ENCODE data around the gene CEPT1. TPM values are rescaled to one million over a fixed set of nuclear protein-coding genes. Genes with fewer than 3 reads are reported as not detected.

The CEPT1 gene
- total and polyA plus RNA-seq, 7 donors = 6.7 to 13.7 (median 10.0) TPM

DNA sequence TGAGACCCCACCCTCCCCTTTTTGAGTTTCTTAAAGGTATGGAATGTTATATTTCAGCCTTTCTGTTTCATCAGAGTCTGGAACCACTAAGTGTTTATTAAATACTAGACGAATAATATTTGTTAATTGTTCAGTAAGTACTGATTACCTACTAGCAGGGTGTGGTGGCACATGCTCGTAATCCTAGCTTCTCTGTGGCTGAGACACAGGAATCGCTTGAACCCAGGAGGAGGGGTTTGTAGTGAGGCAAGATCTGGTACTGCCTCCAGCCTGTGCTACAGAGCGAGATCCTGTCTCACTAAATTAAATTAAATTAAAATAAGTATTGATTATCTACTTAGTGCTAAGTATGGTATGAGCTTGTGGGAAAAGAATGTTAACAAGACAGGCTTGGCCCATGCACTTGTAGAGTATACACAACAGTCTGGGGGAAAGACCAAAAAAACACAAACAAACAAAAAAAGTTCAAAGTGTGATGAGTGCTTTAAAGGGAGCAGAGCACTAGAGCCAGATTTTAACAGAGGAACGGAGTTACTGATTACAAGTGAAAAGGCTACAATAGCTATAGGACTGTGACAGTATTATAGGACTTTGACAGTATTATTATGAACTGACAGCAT is 2.4 kb downstream of the CEPT1 start:
- intact Hi-C loops (cut with DNase I) = loop anchor here (5.0 to 10.0 kb wide), 2 partner anchors 302 to 305 kb away; partner anchors contain the start of genes ATP5PB (in 2 of the 2) and WDR77 (in 2 of the 2)
- 70 to 83% (median 71%) methylated on average over 5 of the region's 5 CpGs for WGBS, 3 donors
- no peak for TF ChIP-seq CTCF (IDR thresholded peaks at IDR 0.05)
- Histone ChIP-seq H3K27ac (no peak overlapping the region), H3K4me3 (peak overlapping the region; percentile 96), H3K4me1 (peaks cover 40% of the 10 kb centered on the region), H3K27me3 (ENCODE audit: insufficient read depth in 3 of 3, low read length in 2 of 3) (no peaks in the 10 kb centered on the region), H3K9me3 (no peaks in the 10 kb centered on the region), H3K36me3 (ENCODE audit: insufficient read depth in 1 of 2, low read depth in 1 of 2) (peaks cover 0 to 12% of the 10 kb centered on the region in 2 donors)
- no peak for DNase-seq
- ATAC-seq = no peak

- Histone ChIP-seq H3K36me3 (ENCODE audit: insufficient read depth in 1 of 2, low read depth in 1 of 2) (peaks cover 0 to 30% of the 10 kb centered on the region in 2 donors), H3K27me3 (ENCODE audit: insufficient read depth in 3 of 3, low read length in 2 of 3) (no peaks in the 10 kb centered on the region), H3K4me1 (peaks cover 30% of the 10 kb centered on the region), H3K4me3 (no peak overlapping the region), H3K27ac (no peak overlapping the region), H3K9me3 (no peaks in the 10 kb centered on the region)
- intact Hi-C loops (cut with DNase I) = loop anchor here in 1 of 2 donors (10.0 kb wide), 1 partner anchor 299 kb away; the partner anchor contains the start of genes ATP5PB and WDR77
- WGBS, 3 donors = 92 to 97% (median 92%) methylated on average over 2 of the region's 2 CpGs
- DNase-seq (no peak), ATAC-seq (no peak)
- TF ChIP-seq CTCF (IDR thresholded peaks at IDR 0.05) = no peak
Measured at GRCh38 chr1:111145542-111145941, 5.5 kb downstream of the CEPT1 start.

- no peak for TF ChIP-seq CTCF (IDR thresholded peaks at IDR 0.05)
- ATAC-seq (no peak), DNase-seq (no peak)
- Histone ChIP-seq H3K27me3 (ENCODE audit: insufficient read depth in 3 of 3, low read length in 2 of 3) (no peaks in the 10 kb centered on the region), H3K36me3 (ENCODE audit: insufficient read depth in 1 of 2, low read depth in 1 of 2) (peaks cover 1 to 37% of the 10 kb centered on the region in 2 donors), H3K4me3 (no peak overlapping the region), H3K27ac (no peak overlapping the region), H3K4me1 (peaks cover 28% of the 10 kb centered on the region), H3K9me3 (no peaks in the 10 kb centered on the region)
- intact Hi-C loops (cut with DNase I) = loop anchor here in 1 of 2 donors (10.0 kb wide), 1 partner anchor 299 kb away; the partner anchor contains the start of genes ATP5PB and WDR77
Measured at GRCh38 chr1:111145963-111146768, 6.1 kb downstream of the CEPT1 start.

DNA sequence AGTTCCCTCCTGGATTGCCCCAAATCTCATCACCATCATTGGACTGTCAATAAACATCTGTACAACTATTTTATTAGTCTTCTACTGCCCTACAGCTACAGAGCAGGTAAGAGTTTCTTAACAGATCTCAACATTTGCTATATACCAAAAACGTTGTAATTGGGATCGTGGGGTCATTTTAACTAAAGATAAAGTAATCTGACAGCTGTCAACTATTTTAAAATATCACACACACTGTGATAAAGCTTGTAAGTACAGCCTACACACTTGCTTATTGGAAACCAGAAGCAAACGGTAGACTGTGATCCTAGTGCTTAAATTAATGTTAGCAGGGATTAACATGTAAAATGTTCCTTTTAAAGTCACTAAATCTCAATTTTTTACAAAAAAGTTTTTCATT is 7.9 kb downstream of the CEPT1 start:
- Histone ChIP-seq H3K4me3 (no peak overlapping the region), H3K4me1 (peaks cover 12% of the 10 kb centered on the region), H3K27ac (no peak overlapping the region), H3K36me3 (ENCODE audit: insufficient read depth in 1 of 2, low read depth in 1 of 2) (peaks cover 3 to 53% of the 10 kb centered on the region in 2 donors), H3K27me3 (ENCODE audit: insufficient read depth in 3 of 3, low read length in 2 of 3) (no peaks in the 10 kb centered on the region), H3K9me3 (no peaks in the 10 kb centered on the region)
- WGBS, 3 donors = 67 to 76% (median 71%) methylated on average over 3 of the region's 3 CpGs
- DNase-seq (no peak), ATAC-seq (no peak)
- intact Hi-C loops (cut with DNase I) = loop anchor here in 1 of 2 donors (10.0 kb wide), 1 partner anchor 297 kb away; the partner anchor contains the start of genes ATP5PB and WDR77
- TF ChIP-seq CTCF (IDR thresholded peaks at IDR 0.05) = no peak
